Mucosa of stomach (tissue), 1 donor: ENCODE measurements around the gene OGT.
A peak's percentile ranks its signal among the peaks of the same experiment; 100 is the strongest.
"Not testable (repeated sequence)": the region's sequence is repeated elsewhere in the genome, so short reads cannot be mapped to it uniquely, and the experiment has no call there.

Experiments
- H3K27me3 ChIP-seq: one replicate; pipeline ENCODE4 v1.7.0; 2013; ENCODE audit warnings: mild to moderate bottlenecking, low read length; ENCODE audit not compliant: control insufficient read depth, insufficient read depth
- H3K36me3 ChIP-seq: one replicate; pipeline ENCODE4 v1.7.0; 2013; ENCODE audit warnings: low read length; ENCODE audit not compliant: control insufficient read depth, insufficient read depth
- H3K4me1 ChIP-seq: one replicate; pipeline ENCODE4 v1.7.0; 2013; ENCODE audit warnings: mild to moderate bottlenecking, low read length; ENCODE audit not compliant: control insufficient read depth, insufficient read depth
- H3K4me3 ChIP-seq: one replicate; pipeline ENCODE4 v1.7.0; 2013; ENCODE audit warnings: low read length
- H3K9ac ChIP-seq: one replicate; pipeline ENCODE4 v1.7.0; 2013; ENCODE audit warnings: mild to moderate bottlenecking, low read length, moderate library complexity
- H3K9me3 ChIP-seq: one replicate; pipeline ENCODE4 v1.7.0; 2013; ENCODE audit warnings: mild to moderate bottlenecking, low read length, moderate library complexity; ENCODE audit not compliant: control insufficient read depth
- donor health status: Pancreatic carcinoma.

The OGT gene

DNA sequence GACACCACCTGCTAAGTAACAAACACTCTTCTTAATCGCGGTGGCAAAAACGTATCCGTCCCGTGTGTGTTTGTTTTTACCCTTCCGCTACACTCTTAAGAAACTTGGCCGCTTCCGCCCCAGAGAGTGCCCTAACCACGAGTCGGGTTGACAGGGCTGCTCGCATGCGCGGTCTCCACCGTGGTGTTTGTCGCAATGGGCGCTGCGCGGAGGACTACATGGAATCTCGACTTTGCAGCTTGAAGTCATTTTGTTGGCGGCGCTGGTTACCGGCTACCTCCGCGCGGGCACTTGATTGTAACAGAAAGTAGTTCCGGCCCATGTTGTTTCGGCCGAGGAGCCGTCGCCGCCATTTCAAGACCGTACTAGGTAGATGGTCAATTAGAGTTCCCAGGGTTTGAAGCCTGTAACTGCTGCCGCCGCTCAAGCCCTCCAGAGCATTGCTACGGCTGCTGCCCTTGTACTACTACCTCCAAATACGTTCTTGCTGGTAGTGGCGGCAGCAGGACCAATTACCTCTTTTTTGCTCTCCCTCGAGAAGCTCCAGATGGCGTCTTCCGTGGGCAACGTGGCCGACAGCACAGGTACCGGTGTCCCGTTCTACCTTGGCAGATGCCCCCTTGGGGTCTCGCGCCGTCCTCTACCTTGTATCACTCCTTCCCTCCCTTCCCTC lies at the start of gene OGT:
Gene OGT, plus strand, starts transcription at position 352 of the 673 bp plus-strand sequence. Its CDS starts 196 bp downstream, at position 548.
- Histone ChIP-seq H3K4me1 (no peaks in the 10 kb centered on the region), H3K27me3 (no peaks in the 10 kb centered on the region), H3K9me3 (no peaks in the 10 kb centered on the region), H3K36me3 (no peaks in the 10 kb centered on the region), H3K4me3 (peak within 1 kb of the TSS; percentile 80), H3K9ac (peak within 1 kb of the TSS; percentile 83)

DNA sequence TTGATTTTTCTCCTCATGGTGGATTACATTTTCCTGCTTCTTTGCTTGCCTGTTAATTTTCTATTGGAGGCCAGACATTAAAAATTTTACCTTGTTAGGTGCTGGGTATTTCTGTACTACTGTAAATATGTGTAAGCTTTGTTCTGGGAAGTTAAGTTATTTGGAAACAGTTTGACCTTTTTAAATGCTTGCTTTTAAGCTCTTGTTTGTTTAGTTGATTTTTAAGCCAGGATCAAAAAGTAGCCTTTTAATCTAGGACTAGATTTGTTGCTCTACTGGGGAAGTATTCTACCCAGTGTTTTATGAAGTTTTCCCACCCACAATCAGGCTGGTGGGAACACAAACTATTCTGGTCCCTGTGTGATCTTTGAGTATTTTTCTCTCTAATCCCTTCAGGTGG lies 45.1 kb upstream of the OGT start:
- Histone ChIP-seq H3K27me3 (no peaks in the 10 kb centered on the region), H3K9me3 (no peaks in the 10 kb centered on the region), H3K36me3 (no peaks in the 10 kb centered on the region), H3K4me3 (no peak overlapping the region), H3K9ac (no peak overlapping the region), H3K4me1 (peaks cover 3% of the 10 kb centered on the region)

DNA sequence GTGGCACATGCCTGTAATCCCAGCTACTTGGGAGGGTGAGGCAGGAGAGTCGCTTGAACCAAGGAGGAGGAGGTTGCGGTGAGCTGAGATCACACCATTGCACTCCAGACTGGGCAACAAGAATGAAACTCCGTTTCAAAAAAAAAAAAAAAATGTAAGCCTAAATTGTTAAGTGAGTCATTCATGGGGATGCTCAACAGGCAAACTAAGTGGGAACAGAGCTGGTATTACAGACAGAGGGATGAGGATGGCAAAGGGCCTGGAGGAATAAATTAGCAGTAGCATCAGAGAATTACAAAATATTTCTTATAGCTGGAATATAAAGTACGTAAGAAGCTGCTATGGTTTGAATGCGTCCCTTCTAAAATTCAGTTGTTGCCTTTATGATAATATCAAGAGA lies 43.4 kb upstream of the OGT start:
- Histone ChIP-seq H3K27me3 (no peaks in the 10 kb centered on the region), H3K4me3 (no peak overlapping the region), H3K9me3 (no peaks in the 10 kb centered on the region), H3K4me1 (peaks cover 3% of the 10 kb centered on the region), H3K36me3 (no peaks in the 10 kb centered on the region), H3K9ac (no peak overlapping the region)

DNA sequence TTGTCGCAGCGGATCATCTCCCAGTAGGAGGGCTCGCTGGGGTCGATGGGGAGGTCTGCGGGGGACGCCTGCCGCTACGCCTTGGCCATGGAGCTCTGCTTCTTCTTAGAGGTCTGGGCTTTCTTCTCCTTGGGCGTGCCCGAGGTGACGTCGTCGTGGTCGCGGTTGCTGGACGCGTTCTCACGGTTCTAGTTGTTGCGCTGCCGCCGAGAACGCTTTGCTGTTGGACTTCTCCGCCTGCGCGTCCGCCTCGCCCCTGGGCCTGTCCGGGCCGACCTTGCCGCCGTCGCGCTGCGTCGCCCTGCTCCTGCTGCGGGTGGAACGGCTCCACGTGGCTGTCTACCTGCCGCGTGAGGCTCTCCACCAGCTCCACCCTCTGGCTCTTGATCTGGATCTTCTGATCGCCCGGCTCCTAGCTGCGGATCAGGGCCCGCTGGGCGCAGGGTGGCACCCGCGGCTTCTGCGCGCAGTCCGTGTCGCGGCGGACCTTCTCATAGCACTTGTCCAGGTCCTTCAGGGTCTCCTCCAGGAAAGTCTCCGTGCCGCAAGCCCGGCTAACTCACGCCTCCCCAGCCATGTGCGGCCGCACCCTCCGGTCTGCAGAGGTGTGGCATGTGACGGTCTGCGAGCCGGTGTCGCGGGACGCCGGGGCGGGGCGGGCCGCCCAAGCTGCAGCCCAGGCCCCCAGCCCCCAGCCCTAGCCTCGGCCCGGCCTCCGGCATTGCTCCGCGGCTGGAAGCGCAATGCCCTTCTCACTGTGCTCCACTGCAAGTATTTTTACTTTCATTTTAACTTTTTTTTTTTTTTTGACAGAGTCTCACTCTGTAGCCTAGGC lies 40.5 kb upstream of the OGT start:
- Histone ChIP-seq H3K9me3 (no peaks in the 10 kb centered on the region), H3K27me3 (no peaks in the 10 kb centered on the region), H3K9ac (peak overlapping the region; percentile 39), H3K36me3 (no peaks in the 10 kb centered on the region), H3K4me3 (peak overlapping the region; percentile 41), H3K4me1 (peaks cover 3% of the 10 kb centered on the region)

DNA sequence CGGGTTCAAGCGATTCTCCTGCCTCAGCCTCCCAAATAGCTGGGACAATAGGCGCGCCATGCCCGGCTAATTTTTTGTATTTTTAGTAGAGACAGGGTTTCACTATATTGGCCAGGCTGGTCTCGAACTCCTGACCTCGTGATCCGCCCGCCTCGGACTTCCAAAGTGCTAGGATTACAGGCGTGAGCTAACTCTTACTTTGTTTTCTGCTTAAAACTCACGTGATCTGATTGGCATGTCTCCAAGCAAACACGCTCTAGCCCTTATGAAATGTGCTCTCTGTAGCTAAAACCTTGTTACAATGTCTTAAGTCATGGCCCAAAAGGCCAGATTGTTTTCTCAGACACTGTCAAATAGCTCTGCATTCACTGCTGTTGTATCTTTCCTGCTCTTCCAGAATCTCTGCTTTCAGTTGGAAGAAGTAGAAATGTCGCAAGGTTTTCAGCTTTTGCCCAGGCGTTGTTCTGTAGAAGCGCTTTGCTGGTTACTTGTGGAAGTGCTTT lies 39.7 kb upstream of the OGT start:
- Histone ChIP-seq H3K4me3 (no peak overlapping the region), H3K9ac (no peak overlapping the region), H3K4me1 (peaks cover 3% of the 10 kb centered on the region), H3K27me3 (no peaks in the 10 kb centered on the region), H3K9me3 (no peaks in the 10 kb centered on the region), H3K36me3 (no peaks in the 10 kb centered on the region)

DNA sequence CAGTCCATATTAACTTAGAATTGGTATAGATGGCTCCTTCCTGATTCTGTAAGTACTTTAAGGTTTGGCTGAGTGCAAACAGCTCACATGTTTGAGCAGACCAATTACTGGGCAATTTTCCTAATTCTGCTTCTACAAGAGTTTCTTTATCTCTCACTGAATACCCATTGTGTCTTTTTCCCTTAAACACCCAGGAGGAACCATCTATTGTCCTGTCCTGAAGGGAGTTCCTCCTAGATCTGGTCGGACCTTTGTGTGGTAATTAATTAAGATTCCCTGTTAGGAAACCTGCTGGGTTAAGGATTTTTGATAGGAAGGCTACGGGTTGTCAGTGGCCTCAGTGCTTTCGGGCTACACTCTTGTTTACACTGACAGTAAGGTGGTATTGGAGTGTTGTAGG lies 36.9 kb upstream of the OGT start:
- not testable (repeated sequence) for H3K4me1 ChIP-seq, H3K9ac ChIP-seq, H3K4me3 ChIP-seq, H3K9me3 ChIP-seq, H3K27me3 ChIP-seq, H3K36me3 ChIP-seq

DNA sequence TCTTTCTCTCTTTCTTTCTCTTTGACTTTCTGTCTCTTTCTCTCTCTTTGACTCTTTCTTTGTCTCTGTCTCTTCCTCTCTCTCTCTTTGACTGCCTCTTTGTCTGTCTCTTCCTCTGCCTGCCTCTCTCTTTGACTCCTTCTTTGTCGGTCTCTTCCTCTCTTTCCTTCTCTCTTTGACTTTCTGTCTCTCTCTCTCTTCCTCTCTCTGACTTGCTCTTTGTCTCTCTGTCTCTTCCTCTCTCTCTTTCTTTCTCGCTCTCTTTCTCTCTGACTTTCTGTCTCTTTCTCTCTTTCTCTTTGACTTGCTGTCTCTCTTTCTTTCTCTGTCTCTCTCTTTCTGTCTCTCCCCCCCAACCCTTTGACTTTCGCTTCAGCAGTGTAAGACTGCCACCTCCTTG lies 36.4 kb upstream of the OGT start:
- Histone ChIP-seq H3K9me3 (no peaks in the 10 kb centered on the region), H3K4me3 (no peak overlapping the region), H3K36me3 (no peaks in the 10 kb centered on the region), H3K9ac (no peak overlapping the region), H3K4me1 (peaks cover 3% of the 10 kb centered on the region), H3K27me3 (no peaks in the 10 kb centered on the region)

DNA sequence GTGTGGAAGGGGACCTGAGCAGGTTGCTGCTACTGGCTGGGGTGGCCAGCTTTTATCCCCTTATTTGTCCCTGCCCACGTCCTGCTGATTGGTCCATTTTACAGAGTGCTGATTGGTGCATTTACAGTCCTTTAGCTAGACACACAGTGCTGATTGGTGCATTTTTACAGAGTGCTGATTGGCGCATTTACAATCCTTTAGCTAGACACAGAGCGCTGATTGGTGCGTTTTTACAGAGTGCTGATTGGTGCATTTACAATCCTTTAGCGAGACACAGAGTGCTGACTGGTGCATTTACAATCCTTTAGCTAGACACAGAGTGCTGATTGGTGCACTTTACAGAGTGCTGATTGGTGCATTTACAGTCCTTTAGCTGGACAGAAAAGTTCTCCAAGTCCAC lies 30.8 kb upstream of the OGT start:
- H3K36me3 ChIP-seq, H3K4me1 ChIP-seq, H3K9me3 ChIP-seq, H3K9ac ChIP-seq, H3K27me3 ChIP-seq, H3K4me3 ChIP-seq: not testable (repeated sequence)

DNA sequence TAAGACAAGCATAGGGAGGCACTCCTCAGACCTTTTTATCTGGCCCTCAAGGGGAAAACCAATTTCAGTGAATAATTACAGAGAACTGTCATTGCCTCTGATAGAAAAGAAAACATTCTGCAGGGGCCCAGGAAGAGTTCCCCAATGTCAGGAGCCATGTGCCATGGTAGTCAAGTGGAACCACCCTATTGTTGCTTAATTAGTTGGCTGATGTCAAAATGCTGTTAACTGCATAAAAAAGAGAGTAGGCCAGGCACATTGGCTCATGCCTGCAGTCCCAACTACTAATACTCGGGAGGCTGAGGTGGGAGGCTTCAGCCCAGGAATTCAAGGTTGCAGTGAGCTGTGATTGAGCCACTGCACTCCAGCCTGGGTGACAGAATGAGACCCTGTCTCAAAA lies 28.6 kb upstream of the OGT start:
- Histone ChIP-seq H3K36me3 (no peaks in the 10 kb centered on the region), H3K9me3 (no peaks in the 10 kb centered on the region), H3K4me1 (no peaks in the 10 kb centered on the region), H3K9ac (no peak overlapping the region), H3K27me3 (no peaks in the 10 kb centered on the region), H3K4me3 (no peak overlapping the region)

DNA sequence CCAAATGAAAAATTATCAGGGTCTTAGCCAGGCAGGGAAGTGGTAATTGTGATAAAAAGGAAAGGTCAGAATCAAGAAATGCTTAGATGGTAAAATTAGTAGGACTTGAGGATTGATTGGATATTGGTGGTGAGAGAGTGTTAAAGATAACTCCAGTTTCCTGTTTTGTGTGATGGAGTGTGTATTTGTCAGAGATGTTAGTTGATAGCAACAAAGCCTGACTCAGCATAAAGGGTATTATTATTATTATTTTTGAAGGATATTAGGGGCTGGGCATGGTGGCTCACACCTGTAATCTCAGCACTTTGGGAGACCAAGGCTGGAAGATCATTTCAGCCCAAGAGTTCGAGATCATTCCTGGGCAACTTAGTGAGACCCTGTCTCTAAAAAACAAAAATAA lies 23.6 kb upstream of the OGT start:
- H3K4me1 ChIP-seq, result no peaks in the 10 kb centered on the region
- H3K9me3 ChIP-seq, result no peaks in the 10 kb centered on the region
- no peak overlapping the region for H3K9ac ChIP-seq
- H3K36me3 ChIP-seq, result no peaks in the 10 kb centered on the region
- no peak overlapping the region for H3K4me3 ChIP-seq
- no peaks in the 10 kb centered on the region for H3K27me3 ChIP-seq

DNA sequence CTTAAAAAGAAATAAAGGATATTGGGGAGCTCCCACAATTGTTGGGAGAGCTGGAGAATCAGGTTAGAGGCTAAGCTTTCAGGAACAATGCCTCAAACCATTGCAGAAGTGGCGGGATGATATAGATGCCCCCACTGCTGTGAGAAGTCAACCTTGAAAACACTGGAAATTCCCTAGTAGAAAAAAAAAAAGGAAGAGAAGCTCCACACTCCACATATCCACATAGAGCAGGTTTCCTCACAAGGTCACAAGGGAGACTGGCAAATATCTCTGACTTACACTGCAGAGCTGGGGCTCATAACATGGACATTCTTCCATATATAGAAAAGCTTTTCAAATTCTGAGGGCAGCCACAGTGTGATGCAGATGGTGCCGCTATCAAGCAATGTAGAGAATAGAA lies 22.7 kb upstream of the OGT start:
- no peak overlapping the region for H3K4me3 ChIP-seq
- no peaks in the 10 kb centered on the region for H3K36me3 ChIP-seq
- no peak overlapping the region for H3K9ac ChIP-seq
- no peaks in the 10 kb centered on the region for H3K27me3 ChIP-seq
- no peaks in the 10 kb centered on the region for H3K9me3 ChIP-seq
- H3K4me1 ChIP-seq, result no peaks in the 10 kb centered on the region

DNA sequence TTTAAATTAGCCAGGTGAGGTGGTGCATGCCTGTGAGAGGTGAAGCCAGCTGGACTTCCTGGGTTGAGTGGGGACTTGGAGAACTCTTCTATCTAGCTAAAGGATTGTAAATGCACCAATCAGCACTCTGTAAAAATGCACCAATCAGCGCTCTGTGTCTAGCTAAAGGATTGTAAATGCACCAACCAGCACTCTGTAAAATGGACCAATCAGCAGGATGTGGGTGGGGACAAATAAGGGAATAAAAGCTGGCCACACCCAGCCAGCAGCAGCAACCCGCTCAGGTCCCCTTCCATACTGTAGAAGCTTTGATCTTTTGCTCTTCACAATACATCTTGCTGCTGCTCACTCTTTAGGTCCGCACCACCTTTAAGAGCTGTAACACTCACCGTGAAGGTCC lies 19.2 kb upstream of the OGT start:
- not testable (repeated sequence) for H3K4me3 ChIP-seq

More for the DNA sequence above, 19.2 kb upstream of the OGT start:
- not testable (repeated sequence) for H3K4me1 ChIP-seq, H3K27me3 ChIP-seq, H3K9me3 ChIP-seq, H3K36me3 ChIP-seq, H3K9ac ChIP-seq
